Cardiac muscle cell (in vitro differentiated cells and primary cell): ENCODE results near the gene HECW1. TPM values are rescaled to one million over a fixed set of nuclear protein-coding genes. Genes with fewer than 3 reads are reported as not detected.
A peak's percentile ranks its signal among the peaks of the same experiment; 100 is the strongest.
"Not testable (repeated sequence)": the region's sequence is repeated elsewhere in the genome, so short reads cannot be mapped to it uniquely, and the experiment has no call there.

Source experiments
- DNase-seq, 2 donors: peaks; one replicate each; pipeline versions ENCODE4 v3.0.0 to v3.0.0-alpha.2; 2010 to 2017; ENCODE audit warnings: low read depth in 1 of 2, low spot score in 1 of 2
- H3K27ac ChIP-seq: fragments of 200-600 bp; sonication (generic); 2 replicates; pipeline ENCODE4 v1.5.1; 2016
- H3K27me3 ChIP-seq: fragments of 200-600 bp; sonication (generic); 2 replicates; pipeline ENCODE4 v1.6.0; 2016; ENCODE audit warnings: control low read depth
- H3K36me3 ChIP-seq: fragments of 200-600 bp; sonication (generic); 2 replicates; pipeline ENCODE4 v1.5.1; 2016; ENCODE audit warnings: control low read depth
- H3K4me1 ChIP-seq: fragments of 200-600 bp; sonication (generic); 2 replicates; pipeline ENCODE4 v1.8.1; 2017; ENCODE audit warnings: low read depth, mild to moderate bottlenecking, mixed run types
- H3K4me3 ChIP-seq: fragments of 200-600 bp; sonication (generic); 2 replicates; pipeline ENCODE4 v1.5.1; 2016; ENCODE audit warnings: mild to moderate bottlenecking
- H3K9me3 ChIP-seq: fragments of 200-600 bp; sonication (generic); 2 replicates; pipeline ENCODE4 v1.5.1; 2017; ENCODE audit warnings: low read depth, mild to moderate bottlenecking, control low read depth
- CTCF ChIP-seq: IDR thresholded peaks from 2 replicates; pipeline ENCODE4 v1.5.1; 2012; ENCODE audit warnings: low read depth, mild to moderate bottlenecking, low read length
- polyA plus RNA-seq: library from polyadenylated mRNA; unstranded; fragments of >200 nt; fragmentation: Nextera tagmentation; extraction: Ambion mirVana; gene quantifications from 2 replicates; pipeline ENCODE4 v1.2.1, GENCODE V29; 2016
- total RNA-seq: library from RNA; depleted of rRNA; stranded (reverse); fragments of >200 nt; gene quantifications from 2 replicates; pipeline ENCODE4 v1.2.3, GENCODE V29; 2016

The HECW1 gene
- total and polyA plus RNA-seq, 2 experiments from 2014 or later: 0.06 to 0.13 TPM

GRCh38 chr7:43217055-43217454 is 104.6 kb downstream of the HECW1 start:
- H3K36me3 ChIP-seq: no peaks in the 10 kb centered on the region
- no peaks in the 10 kb centered on the region for H3K4me1 ChIP-seq
- H3K27me3 ChIP-seq: no peaks in the 10 kb centered on the region
- H3K4me3 ChIP-seq: no peak overlapping the region
- no peak overlapping the region for H3K27ac ChIP-seq
- H3K9me3 ChIP-seq: no peaks in the 10 kb centered on the region
- TF ChIP-seq CTCF: no peak
- no peak for DNase-seq

- not testable (repeated sequence) for H3K9me3 ChIP-seq, H3K4me3 ChIP-seq, H3K27me3 ChIP-seq, DNase-seq, H3K4me1 ChIP-seq, H3K27ac ChIP-seq, H3K36me3 ChIP-seq
These were observed 106.5 kb downstream of the HECW1 start for GRCh38 chr7:43218901-43219300.

- TF ChIP-seq CTCF: no peak
- no peaks in the 10 kb centered on the region for H3K27me3 ChIP-seq
- no peaks in the 10 kb centered on the region for H3K36me3 ChIP-seq
- no peaks in the 10 kb centered on the region for H3K4me1 ChIP-seq
- H3K4me3 ChIP-seq: no peak overlapping the region
- no peaks in the 10 kb centered on the region for H3K9me3 ChIP-seq
- peak in 1 of 2 donors; percentile 24 for DNase-seq
- no peak overlapping the region for H3K27ac ChIP-seq
These were observed 107.8 kb downstream of the HECW1 start for GRCh38 chr7:43220250-43220649.

- H3K4me3 ChIP-seq: no peak overlapping the region
- TF ChIP-seq CTCF: no peak
These were observed 108.3 kb downstream of the HECW1 start for GRCh38 chr7:43220742-43221141.

GRCh38 chr7:43229801-43230200 is 117.4 kb downstream of the HECW1 start:
- no peaks in the 10 kb centered on the region for H3K9me3 ChIP-seq
- no peak overlapping the region for H3K4me3 ChIP-seq
- H3K27ac ChIP-seq: no peak overlapping the region
- H3K27me3 ChIP-seq: no peaks in the 10 kb centered on the region
- no peaks in the 10 kb centered on the region for H3K36me3 ChIP-seq
- no peak for TF ChIP-seq CTCF
- no peak for DNase-seq
- H3K4me1 ChIP-seq: no peaks in the 10 kb centered on the region

More at GRCh38 chr7:43220742-43221141, 108.3 kb downstream of the HECW1 start:
- Histone ChIP-seq H3K36me3 (no peaks in the 10 kb centered on the region), H3K27me3 (no peaks in the 10 kb centered on the region), H3K27ac (no peak overlapping the region), H3K9me3 (no peaks in the 10 kb centered on the region), H3K4me1 (no peaks in the 10 kb centered on the region)
- DNase-seq: no peak

GRCh38 chr7:43232366-43232765 is 119.9 kb downstream of the HECW1 start:
- H3K27me3 ChIP-seq: no peaks in the 10 kb centered on the region
- no peak overlapping the region for H3K4me3 ChIP-seq
- H3K4me1 ChIP-seq: no peaks in the 10 kb centered on the region
- peak in 1 of 2 donors; percentile 4 for DNase-seq
- no peaks in the 10 kb centered on the region for H3K36me3 ChIP-seq
- no peak overlapping the region for H3K27ac ChIP-seq
- H3K9me3 ChIP-seq: no peaks in the 10 kb centered on the region
- TF ChIP-seq CTCF: no peak
